ENCODE measurements around the gene DNAH12.

DNAH12 gene

DNA sequence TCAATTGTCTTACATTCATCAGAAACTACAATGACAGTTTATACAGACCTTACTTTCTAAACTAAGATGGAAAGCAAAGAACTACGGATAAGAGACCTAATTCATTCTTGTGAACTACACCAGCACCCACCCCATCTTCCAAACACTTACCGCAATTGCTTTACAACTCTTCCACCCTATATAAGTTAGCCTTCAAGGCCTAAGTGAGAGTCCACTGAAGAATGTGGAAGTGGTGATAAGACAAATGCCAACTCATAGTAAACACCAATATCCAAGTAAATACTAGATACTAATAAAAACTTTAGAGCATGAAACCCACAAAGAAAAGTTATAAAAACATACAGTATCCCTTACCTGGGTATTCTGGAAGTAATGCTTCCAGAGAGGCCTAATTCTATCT is 39.4 kb upstream of the DNAH12 start:
- TF ChIP-seq OSR1 (CRISPR knock-in tag; IDR thresholded peaks at IDR 0.05) (no peak), ZFP30 (CRISPR knock-in tag; IDR thresholded peaks at IDR 0.05) (no peak), RARB (CRISPR knock-in tag; IDR thresholded peaks at IDR 0.05) (no peak), PPARA (CRISPR knock-in tag; IDR thresholded peaks at IDR 0.05; ENCODE audit: borderline replicate concordance) (no peak), CSDC2 (CRISPR knock-in tag; IDR thresholded peaks at IDR 0.05) (no peak), TOX (CRISPR knock-in tag; IDR thresholded peaks at IDR 0.05; ENCODE audit: borderline replicate concordance) (no peak), ARNTL (CRISPR knock-in tag; IDR thresholded peaks at IDR 0.05; ENCODE audit: borderline replicate concordance, low read depth) (no peak), TCF4 (CRISPR knock-in tag; IDR thresholded peaks at IDR 0.05; ENCODE audit: borderline replicate concordance) (no peak), GLIS3 (CRISPR knock-in tag; IDR thresholded peaks at IDR 0.05) (no peak)
- TF ChIP-seq, protein P1, sequence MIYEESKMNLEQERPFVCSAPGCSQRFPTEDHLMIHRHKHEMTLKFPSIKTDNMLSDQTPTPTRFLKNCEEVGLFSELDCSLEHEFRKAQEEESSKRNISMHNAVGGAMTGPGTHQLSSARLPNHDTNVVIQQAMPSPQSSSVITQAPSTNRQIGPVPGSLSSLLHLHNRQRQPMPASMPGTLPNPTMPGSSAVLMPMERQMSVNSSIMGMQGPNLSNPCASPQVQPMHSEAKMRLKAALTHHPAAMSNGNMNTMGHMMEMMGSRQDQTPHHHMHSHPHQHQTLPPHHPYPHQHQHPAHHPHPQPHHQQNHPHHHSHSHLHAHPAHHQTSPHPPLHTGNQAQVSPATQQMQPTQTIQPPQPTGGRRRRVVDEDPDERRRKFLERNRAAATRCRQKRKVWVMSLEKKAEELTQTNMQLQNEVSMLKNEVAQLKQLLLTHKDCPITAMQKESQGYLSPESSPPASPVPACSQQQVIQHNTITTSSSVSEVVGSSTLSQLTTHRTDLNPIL (CRISPR knock-in tag; IDR thresholded peaks at IDR 0.05; ENCODE audit: low read depth), result no peak
- TF ChIP-seq, protein P2, sequence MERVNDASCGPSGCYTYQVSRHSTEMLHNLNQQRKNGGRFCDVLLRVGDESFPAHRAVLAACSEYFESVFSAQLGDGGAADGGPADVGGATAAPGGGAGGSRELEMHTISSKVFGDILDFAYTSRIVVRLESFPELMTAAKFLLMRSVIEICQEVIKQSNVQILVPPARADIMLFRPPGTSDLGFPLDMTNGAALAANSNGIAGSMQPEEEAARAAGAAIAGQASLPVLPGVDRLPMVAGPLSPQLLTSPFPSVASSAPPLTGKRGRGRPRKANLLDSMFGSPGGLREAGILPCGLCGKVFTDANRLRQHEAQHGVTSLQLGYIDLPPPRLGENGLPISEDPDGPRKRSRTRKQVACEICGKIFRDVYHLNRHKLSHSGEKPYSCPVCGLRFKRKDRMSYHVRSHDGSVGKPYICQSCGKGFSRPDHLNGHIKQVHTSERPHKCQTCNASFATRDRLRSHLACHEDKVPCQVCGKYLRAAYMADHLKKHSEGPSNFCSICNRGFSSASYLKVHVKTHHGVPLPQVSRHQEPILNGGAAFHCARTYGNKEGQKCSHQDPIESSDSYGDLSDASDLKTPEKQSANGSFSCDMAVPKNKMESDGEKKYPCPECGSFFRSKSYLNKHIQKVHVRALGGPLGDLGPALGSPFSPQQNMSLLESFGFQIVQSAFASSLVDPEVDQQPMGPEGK (CRISPR knock-in tag; IDR thresholded peaks at IDR 0.05; ENCODE audit: borderline replicate concordance), result no peak
- ATAC-seq, result no peak

DNA sequence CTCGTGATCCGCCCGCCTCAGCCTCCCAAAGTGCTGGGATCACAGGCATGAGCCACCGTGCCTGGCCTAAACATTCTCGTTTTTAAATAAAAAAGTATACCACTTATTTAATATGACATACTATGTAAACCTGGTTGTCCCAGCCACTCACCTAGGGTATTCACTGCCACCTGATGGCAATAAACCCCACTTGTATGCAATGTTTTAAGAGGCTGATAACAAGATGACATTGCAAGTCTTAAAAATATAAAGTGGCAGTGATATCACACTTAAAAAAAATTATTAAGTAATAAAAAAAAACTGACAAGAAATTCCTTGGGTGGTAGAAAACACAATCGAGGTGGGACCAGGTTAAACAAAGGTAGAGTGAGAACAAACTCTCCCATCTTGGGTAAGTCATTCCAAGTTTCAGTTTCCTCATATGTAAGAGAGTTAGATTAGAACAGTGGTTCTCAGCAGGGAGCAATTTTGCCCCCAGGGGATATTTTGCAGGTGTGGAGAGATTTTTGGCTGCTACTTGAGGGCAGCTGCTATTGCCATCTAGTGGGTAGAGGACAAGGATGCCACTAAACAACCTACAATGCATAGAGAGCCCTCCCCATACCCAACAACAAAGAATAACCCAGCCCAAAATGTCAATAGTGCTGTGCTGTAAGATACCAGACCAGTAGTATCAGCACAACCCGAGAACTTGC is 38.5 kb upstream of the DNAH12 start:
- ATAC-seq, result no peak; the same call in 2 of the 3 replicates
- TF ChIP-seq ISL1 (CRISPR knock-in tag; IDR thresholded peaks at IDR 0.05) (no peak), GLIS3 (CRISPR knock-in tag; IDR thresholded peaks at IDR 0.05) (no peak), ZFP3 (CRISPR knock-in tag; IDR thresholded peaks at IDR 0.05) (no peak)
- TF ChIP-seq, protein P3, sequence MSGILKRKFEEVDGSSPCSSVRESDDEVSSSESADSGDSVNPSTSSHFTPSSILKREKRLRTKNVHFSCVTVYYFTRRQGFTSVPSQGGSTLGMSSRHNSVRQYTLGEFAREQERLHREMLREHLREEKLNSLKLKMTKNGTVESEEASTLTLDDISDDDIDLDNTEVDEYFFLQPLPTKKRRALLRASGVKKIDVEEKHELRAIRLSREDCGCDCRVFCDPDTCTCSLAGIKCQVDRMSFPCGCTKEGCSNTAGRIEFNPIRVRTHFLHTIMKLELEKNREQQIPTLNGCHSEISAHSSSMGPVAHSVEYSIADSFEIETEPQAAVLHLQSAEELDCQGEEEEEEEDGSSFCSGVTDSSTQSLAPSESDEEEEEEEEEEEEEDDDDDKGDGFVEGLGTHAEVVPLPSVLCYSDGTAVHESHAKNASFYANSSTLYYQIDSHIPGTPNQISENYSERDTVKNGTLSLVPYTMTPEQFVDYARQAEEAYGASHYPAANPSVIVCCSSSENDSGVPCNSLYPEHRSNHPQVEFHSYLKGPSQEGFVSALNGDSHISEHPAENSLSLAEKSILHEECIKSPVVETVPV (CRISPR knock-in tag; IDR thresholded peaks at IDR 0.05), result no peak

DNA sequence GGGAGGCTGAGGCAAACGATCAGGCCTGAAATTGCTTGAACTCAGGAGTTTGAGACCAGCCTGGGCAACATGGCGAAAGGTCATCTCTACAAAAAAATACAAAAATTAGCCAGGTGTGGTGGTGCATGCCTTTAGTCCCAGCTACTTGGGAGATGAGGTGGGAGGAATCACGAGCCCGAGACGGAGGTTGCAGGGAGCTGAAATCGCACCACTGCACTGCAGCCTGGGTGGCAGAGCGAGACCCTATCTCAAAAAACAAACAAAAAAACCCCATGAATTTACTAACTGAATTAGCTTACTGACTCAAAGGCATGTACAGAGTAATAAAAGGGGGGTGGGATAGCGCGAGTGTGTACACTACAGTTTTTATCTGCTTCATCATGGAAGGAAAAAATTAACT is 33.7 kb upstream of the DNAH12 start:
- no peak for ATAC-seq
- TF ChIP-seq ARNTL (CRISPR knock-in tag; IDR thresholded peaks at IDR 0.05; ENCODE audit: borderline replicate concordance, low read depth) (no peak), CSDC2 (CRISPR knock-in tag; IDR thresholded peaks at IDR 0.05) (no peak), SNAI2 (CRISPR knock-in tag; IDR thresholded peaks at IDR 0.05) (no peak), ZNF565 (CRISPR knock-in tag; conservative IDR thresholded peaks at IDR 0.05; ENCODE audit: low read depth) (no peak), ZNF70 (CRISPR knock-in tag; IDR thresholded peaks at IDR 0.05) (no peak), ISL1 (CRISPR knock-in tag; IDR thresholded peaks at IDR 0.05) (no peak), OSR1 (CRISPR knock-in tag; IDR thresholded peaks at IDR 0.05) (no peak), ZC3H10 (CRISPR knock-in tag; IDR thresholded peaks at IDR 0.05) (no peak), TCF4 (CRISPR knock-in tag; IDR thresholded peaks at IDR 0.05; ENCODE audit: borderline replicate concordance) (no peak), ZFP3 (CRISPR knock-in tag; IDR thresholded peaks at IDR 0.05) (no peak), PPARA (CRISPR knock-in tag; IDR thresholded peaks at IDR 0.05; ENCODE audit: borderline replicate concordance) (no peak), BACH2 (CRISPR knock-in tag; IDR thresholded peaks at IDR 0.05; ENCODE audit: borderline replicate concordance) (no peak)
- TF ChIP-seq, protein P4, sequence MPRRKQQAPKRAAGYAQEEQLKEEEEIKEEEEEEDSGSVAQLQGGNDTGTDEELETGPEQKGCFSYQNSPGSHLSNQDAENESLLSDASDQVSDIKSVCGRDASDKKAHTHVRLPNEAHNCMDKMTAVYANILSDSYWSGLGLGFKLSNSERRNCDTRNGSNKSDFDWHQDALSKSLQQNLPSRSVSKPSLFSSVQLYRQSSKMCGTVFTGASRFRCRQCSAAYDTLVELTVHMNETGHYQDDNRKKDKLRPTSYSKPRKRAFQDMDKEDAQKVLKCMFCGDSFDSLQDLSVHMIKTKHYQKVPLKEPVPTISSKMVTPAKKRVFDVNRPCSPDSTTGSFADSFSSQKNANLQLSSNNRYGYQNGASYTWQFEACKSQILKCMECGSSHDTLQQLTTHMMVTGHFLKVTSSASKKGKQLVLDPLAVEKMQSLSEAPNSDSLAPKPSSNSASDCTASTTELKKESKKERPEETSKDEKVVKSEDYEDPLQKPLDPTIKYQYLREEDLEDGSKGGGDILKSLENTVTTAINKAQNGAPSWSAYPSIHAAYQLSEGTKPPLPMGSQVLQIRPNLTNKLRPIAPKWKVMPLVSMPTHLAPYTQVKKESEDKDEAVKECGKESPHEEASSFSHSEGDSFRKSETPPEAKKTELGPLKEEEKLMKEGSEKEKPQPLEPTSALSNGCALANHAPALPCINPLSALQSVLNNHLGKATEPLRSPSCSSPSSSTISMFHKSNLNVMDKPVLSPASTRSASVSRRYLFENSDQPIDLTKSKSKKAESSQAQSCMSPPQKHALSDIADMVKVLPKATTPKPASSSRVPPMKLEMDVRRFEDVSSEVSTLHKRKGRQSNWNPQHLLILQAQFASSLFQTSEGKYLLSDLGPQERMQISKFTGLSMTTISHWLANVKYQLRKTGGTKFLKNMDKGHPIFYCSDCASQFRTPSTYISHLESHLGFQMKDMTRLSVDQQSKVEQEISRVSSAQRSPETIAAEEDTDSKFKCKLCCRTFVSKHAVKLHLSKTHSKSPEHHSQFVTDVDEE (CRISPR knock-in tag; IDR thresholded peaks at IDR 0.05), result no peak
- TF ChIP-seq, protein P5, sequence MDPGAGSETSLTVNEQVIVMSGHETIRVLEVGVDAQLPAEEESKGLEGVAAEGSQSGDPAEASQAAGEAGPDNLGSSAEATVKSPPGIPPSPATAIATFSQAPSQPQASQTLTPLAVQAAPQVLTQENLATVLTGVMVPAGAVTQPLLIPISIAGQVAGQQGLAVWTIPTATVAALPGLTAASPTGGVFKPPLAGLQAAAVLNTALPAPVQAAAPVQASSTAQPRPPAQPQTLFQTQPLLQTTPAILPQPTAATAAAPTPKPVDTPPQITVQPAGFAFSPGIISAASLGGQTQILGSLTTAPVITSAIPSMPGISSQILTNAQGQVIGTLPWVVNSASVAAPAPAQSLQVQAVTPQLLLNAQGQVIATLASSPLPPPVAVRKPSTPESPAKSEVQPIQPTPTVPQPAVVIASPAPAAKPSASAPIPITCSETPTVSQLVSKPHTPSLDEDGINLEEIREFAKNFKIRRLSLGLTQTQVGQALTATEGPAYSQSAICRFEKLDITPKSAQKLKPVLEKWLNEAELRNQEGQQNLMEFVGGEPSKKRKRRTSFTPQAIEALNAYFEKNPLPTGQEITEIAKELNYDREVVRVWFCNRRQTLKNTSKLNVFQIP (CRISPR knock-in tag; IDR thresholded peaks at IDR 0.05; ENCODE audit: borderline replicate concordance, low read depth), result no peak
- TF ChIP-seq, protein P2 (CRISPR knock-in tag; IDR thresholded peaks at IDR 0.05; ENCODE audit: borderline replicate concordance), result no peak
- TF ChIP-seq, protein P3 (CRISPR knock-in tag; IDR thresholded peaks at IDR 0.05), result no peak
